DLD1 (cell line): ENCODE measurements around the gene HCFC1R1.
"Not testable (repeated sequence)": the region's sequence is repeated elsewhere in the genome, so short reads cannot be mapped to it uniquely, and the experiment has no call there.

Experiments
- in situ Hi-C: cut with HindIII; loops from 2 replicates; pipeline ENCODE4 v1.10.0; 2017; ENCODE audit warnings: low sequenced_read_pairs

The HCFC1R1 gene

DNA sequence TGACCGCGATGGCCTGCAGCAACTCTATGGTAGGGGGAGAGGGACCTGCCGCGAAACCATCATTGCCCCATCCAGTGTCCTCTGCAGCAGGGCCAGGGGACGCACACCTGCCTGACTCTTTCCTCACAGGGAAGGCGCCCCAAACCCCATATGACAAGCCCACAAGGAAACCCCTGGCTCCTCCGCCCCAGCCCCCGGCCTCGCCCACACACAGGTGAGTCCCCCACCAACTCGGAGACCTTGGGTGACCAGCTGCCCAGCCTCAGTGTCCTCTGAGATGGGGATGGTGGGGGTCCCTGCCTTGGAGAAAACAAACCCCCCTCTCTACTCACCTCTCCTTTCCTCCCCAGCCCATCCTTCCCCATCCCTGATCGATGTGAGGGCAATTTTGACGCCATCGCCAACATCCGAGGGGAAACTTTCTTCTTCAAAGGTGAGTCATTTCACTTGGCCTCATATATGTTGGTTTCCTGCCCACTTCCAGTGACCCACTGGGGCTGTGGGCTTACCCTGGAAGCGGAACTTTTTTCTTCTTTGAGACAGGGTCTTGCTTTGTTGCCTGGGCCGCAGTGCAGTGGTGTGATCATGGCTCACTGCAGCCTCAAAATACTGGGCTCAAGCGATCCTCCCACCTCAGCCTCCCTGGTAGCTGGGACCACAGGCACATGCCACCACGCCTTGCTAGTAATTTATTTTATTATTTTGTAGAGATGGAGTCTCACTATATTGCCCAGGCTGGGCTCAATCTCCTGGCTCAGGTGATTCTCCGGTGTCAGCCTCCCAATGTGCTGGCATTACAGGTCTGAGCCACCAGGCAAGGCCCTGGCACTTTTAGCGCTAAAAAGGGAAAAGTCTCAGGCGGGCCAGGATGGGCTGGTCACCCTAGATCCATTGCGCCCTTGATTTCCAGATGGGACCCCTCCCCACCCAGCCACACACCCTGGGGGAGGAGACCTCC, 33.7 kb upstream of the HCFC1R1 start:
- in situ Hi-C loops = no loop called here

DNA sequence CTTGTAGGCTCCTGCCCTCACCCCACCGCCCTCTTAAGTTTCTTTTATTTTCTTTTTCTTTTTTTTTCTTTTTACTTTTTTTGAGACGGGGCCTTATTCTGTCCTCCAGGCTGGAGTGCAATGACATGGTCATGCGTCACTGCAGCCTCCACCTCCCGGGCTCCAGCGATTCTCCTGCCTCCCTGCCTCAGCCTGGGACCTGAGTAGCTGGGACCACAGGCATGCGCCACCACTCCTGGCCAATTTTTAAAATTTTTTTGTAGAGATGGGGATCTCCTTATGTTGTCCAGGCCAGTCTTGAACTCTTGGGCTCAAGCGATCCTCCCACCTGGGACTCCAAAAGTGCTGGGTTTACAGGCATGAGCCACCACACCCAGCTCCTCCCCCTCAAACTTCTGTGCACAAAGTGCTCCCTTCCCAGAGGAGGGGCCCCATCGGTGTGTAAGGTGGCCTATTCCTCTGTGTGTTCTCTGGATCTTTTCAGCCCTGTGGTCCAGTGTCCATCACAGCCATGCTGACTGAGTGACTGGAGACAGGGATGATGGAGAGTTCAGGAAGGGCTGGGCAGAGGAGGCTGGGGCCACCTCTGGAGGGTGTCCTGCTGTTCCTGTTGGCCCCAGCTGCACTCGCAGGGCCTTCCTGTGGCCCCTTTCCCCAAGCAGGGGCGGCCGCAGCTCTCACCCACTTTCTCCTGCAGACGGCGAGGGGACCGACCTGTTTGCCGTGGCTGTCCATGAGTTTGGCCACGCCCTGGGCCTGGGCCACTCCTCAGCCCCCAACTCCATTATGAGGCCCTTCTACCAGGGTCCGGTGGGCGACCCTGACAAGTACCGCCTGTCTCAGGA, 32.8 kb upstream of the HCFC1R1 start:
- in situ Hi-C loops = no loop called here

DNA sequence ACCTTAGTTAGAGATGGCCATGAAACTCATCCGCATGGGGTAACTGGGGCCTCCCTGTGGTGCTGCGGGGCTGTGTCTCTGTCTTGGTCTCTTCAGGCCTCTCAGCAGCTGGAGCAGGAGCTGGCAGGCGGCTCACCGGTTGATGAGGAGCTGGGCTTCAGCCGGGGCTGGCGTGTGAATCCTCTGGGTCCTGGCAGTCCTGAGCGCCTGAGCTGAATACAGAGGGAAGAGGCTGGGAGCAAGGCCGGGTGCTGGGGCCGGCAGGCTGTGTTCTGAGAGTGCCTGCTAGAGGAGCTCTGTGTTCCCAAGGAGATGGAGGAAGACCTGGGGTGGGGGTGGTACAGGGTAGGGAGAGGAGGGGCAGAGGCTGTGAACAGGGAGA, 32.0 kb upstream of the HCFC1R1 start:
- in situ Hi-C loops = not testable (repeated sequence)

DNA sequence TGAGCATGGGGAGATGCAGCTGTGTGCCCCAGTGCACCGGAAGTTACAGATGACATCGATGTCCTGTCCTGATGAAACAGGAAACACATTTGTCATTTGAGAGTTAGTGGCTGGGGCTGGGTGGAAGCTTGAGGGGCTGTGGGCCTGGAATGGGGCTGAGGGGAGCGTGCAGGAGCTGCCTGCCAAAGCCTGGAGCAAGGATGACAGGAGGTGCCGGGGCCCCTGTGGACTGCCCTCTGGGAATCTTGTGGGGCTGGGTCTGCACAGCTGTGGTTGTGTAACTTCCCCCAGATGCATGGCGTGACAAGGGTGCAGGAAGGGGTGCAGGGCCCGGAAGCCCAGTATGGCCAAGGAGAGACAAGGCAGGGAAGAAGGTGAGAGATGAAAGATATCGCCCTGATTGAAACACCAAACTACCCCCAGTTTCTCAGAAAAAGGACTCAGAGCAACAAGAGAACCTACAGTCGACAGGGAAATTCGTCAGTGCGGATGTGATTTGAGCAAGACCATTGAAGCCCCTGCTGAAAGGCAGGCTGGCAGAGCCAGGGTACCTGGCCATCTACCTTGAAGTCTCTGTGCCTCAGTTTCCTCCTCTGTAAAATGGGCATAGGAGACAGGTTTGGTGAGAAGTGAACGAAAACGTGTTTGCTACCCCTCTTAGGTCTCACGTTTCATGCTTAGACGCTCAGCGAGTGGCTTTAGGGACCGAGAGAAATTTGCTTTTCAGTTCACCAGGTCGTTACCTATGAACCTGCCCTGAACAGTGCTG, 31.4 kb upstream of the HCFC1R1 start:
- in situ Hi-C loops = no loop called here

DNA sequence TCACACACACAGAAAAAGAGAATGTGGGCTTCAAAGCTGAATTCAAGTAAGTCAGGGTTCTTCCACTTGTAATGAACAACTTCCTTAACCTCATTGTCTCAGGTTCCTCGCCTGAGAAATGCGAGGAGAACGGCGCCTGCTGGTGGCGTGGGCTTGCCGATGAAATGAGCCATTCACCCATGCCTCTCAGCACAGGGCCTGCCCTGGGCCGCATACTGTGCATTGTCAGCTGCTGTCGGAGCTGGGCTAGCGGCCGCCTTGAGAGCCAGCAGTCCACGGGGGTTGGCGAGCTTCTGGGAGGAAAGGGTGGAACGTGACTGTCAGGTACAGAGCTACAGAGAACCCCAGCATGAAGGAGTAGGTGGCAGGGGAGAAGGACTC, 29.6 kb upstream of the HCFC1R1 start:
- in situ Hi-C loops = not testable (repeated sequence)

DNA sequence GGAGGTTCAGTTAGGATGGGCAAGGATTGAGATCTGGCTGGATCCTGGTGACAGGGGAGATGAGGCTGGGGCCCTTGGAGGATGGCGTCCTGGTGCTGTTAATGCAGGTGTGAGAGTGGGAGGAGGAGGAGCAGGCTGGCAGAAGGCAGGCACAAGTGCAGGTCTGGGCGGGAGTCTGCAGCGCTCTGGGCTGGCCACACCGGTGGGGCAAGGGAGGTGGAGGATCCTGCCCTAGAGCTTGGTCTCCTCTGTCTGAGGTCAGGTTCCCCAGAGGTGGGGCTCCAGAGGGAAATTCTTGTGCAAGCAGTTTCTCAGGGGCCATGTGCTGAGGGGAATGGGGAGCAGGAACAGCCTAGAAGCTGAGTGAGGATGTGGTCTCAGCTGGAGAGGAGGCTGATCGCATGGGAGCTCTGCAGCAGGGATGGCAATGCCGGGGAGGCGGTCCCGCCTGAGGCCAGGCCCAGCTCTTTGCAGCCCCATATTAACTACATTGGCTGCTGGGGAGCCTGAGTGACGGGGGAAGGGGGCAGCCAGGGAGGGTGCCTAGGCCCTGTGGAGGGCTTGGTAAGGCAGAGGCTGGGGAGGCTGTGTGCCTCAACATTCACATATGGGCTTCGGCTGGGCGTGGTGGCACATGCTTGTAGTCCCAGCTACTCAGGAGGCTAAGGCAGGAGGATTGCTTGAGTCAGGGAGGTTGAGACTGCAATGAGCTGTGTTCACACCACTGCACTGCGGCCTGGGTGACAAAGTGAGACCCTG, 29.0 kb upstream of the HCFC1R1 start:
- in situ Hi-C loops = not testable (repeated sequence)

DNA sequence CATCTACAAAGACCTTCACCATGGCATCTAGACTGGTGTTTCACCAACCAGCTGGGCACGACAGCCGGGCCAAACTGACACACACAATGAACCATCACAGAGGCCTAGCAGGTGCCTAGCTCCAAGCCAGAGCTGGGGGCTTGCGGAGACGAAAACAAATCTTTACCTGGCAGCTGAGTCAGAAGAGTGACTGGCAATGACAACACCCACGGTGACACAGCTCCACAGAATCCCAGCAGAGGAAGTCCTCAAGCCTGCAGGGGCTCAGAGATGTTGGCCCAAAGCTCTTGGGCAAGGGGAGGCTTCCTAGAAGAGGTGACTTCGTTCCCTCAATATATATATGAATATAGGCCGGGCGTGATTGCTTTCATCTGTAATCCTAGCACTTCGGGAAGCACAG, 27.8 kb upstream of the HCFC1R1 start:
- in situ Hi-C loops = no loop called here

DNA sequence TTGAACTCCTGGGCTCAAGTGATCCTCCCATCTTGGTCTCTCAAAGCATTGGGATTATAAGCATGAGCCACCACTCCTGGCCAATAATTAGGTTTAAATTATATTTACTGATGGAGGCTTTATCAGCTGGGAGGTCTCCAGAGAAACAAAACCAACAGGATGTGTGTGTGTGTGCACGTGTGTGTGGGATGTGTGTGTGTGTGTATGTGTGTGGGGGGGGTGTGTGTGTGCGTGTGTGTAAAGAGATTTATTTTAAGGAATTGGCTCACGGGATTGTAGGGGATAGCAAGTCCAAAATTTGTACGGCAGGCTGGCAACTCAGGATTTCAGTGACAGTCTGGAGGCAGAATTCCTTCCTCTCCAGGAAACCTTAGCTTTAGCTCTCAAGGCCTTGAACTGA, 27.3 kb upstream of the HCFC1R1 start:
- in situ Hi-C loops = no loop called here

DNA sequence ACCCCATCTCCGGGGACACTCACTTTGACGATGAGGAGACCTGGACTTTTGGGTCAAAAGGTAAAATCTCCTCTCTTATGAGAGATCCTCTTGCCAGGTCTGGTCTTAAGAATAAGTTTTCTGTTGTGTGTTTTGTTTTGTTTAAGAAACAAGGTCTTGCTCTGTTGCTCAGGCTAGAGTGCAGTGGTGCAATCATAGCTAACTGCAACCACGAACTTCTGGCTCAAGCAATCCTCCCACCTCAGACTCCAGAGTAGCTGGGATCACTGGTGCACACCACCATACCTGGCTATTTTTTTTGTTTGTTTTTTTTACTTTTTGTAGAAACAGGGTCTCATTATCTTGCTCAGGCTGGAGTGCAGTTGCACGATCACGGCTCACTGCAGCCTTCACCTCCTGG, 26.7 kb upstream of the HCFC1R1 start:
- in situ Hi-C loops = no loop called here

DNA sequence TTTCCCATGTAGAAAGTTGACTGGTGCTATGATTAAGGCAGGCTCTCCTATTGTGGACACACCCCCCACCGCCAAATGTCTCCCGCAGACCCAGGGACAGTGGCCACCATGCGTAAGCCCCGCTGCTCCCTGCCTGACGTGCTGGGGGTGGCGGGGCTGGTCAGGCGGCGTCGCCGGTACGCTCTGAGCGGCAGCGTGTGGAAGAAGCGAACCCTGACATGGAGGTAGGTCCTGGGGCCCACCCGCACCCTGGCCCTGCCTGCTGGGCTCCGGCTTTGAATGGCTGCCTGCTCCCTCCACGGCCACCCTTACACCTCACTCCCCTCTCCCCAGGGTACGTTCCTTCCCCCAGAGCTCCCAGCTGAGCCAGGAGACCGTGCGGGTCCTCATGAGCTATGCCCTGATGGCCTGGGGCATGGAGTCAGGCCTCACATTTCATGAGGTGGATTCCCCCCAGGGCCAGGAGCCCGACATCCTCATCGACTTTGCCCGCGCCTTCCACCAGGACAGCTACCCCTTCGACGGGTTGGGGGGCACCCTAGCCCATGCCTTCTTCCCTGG, 26.3 kb upstream of the HCFC1R1 start:
- in situ Hi-C loops = no loop called here

DNA sequence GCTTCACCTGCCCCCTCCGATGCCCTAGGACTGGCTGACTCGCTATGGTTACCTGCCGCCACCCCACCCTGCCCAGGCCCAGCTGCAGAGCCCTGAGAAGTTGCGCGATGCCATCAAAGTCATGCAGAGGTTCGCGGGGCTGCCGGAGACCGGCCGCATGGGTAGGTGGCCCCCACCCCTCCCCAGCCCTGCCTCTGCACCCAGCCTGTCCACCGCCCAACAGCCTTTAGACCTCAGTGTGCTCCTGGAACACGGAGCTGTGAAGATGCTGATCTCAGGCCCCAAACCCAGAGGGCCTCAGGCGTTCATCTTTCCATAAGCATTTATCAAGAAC, 23.6 kb upstream of the HCFC1R1 start:
- in situ Hi-C loops = no loop called here

DNA sequence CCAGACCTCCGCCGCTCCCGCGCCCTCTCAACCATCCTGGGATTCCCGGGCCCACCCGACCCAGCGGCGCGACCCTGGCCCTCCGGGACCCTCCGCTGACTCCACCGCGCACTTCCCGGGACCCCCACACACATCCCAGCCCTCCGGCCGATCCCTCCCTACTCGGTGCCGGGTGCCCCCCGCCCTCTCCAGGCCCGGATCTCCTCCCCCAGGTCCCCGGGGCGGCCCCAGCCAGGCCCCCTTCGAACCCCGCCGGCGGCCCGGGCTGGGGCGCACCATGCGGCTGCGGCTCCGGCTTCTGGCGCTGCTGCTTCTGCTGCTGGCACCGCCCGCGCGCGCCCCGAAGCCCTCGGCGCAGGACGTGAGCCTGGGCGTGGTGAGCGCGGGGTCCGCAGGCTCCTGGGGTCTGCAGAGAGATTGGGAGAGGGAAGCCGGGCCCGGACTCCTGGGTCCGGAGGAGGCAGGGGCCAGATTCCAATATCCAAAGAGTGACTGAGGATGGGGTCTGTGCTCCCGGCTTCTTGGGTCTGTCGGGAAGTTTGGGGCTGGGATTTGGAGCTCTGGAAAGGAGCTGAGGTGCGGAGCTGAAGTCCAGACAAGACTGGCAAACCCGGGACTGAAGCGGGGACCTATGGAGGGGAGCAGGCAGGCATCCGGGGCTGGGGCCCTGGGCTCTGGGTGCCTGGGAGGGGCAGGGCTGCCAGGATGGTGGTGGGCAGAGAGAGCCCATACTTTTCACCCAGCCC, 23.1 kb upstream of the HCFC1R1 start:
- in situ Hi-C loops = no loop called here

DNA sequence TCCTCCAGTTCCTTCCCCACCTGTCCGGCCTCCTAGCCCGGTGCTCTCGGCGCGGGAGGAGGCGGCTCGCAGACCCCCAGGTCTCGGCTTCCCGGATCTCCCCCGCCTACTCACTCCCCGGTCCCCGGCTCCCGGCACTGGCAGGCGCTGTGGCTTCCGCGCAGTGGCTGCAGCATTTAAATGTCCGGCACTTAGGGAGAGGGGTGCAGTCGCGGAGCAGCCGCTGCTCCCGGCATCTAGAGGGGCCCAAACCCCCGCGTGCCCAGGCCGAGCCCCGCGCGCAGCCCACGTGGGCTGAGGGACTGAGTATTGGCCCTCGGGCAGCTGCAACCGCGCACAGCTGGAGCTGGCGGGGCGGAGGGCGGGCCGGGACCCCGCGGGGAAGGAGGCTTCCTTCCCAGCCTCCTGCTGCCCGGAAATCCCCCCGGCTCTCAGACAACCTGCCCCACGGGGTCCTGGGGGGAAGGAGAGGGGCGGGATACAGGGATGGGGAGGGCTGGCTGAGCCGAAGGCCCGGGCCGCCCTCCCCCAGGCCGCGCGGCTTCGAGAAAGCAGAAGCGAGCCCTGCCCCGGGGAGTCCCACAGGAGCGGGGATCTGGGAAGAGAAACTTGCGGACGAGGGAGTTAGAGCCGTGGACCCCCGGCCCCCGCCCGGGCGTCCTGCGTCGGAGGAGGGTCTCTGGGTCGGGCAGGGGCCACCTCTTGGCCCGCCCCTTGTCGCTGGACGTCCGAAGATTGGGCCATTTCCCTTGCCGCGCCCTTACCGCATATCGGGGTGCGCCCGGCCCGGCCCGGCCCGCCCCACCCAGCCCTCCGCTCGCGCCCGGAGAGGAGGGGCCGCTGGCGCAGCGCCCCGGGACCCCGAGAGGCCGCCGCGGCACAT, 22.3 kb upstream of the HCFC1R1 start, which contains the start of gene MMP25:
Gene MMP25 (plus strand): TSS at position 804 of the 883 bp plus-strand sequence. CDS start 357 bp downstream, outside the sequence.
- in situ Hi-C loops = no loop called here

DNA sequence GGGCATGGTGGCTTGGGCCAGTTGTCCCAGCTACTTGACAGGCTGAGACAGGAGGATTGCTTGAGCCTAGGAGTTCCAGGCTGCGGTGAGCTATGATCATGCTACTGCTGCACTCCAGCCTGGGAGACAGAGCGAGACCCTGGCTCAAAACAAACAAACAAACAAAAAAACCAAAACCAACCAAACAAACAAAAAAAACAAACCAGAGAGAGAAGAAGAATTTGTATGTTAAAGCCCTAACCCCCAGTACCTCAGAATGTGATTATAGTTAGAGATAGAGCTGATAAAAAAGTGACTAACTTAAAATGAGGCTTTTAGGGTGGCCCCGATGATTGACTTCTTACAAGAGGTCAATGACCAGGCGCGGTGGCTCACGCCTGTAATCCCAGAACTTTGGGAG, 21.0 kb upstream of the HCFC1R1 start:
- in situ Hi-C loops = no loop called here

DNA sequence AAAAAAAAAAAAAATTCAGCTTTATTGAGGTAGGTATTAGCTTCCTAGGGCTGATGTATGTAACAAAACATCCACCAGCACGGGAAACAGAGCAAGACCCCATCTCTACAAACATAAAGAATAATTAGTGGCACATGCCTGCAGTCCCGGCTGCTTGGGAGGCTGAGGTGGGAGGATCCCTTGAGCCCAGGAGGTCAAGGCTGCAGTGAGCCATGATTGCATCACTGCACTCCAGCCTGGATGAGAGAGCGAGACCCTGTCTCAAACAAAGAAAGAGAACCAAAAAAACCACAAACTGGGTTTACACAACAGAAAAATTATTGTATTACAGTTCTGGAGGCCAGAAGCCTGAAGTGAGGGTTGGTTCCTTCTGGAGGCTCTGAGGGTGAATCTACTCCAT, 18.6 kb upstream of the HCFC1R1 start:
- in situ Hi-C loops = no loop called here

DNA sequence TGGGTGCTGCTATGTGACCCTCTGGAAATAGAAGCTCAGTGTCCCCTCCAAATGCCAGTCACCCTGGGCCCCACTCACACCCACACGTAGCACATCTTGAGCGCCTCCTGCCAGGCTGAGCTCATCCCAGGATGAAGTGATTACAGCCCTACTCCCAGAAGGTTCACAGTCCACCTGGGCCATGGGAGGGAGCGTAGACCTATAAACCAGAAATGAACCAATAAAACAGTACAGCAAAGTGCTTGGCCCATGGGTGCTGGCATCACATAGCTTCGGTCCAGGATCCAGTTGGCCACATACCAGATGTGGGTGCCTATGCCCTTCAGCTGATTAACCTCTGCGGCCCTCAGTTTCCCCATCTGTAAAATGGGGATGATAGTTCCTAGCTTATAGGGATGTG, 15.2 kb upstream of the HCFC1R1 start:
- in situ Hi-C loops = no loop called here

DNA sequence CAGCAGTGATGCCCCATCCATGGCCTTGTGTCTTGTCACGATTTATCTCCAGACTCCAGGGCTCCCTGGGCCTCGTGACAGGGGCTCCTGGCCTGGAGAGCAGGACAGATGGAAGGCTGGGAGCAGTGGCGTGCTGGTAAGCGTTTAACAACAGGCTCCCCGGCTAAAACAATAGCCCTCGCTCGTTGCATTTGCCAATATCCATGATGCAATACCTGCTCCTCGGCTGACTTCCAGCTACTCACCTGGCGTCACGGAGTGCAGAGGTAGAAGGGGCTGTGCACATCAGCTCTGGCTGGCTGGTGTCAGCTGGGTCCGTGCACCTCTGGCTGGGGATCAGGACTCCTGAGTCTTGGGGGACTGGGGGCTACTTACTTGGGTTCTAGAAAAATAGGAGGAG, 14.5 kb upstream of the HCFC1R1 start:
- in situ Hi-C loops = no loop called here

DNA sequence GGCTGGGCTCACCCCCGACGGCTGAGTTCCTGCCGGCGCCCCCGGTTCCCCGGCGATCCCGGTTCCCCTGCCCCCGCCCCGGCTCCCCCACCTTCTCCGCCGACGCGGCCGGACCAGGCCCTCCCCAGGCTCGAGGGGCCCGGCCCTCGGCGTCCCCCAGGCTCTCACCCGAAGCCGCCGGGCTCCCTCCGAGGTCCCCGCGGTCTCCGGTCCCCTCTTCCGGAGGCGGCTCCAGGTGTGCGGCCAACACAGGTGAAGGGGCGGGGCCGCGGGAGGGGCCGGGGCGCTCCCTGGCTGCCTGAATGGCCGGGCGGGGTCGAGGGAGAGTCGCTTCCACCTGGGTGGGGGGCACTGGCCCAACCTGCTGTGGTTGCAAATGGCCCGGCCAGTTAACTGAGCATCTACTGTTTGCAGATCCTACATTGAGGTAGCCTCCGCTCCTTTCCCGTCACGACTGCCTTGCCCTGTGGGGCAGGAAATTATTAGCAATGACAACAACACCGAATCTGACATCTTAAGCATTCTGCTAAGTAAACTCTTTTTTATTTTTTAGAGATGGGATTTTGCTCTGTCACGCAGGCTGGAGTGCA, 13.1 kb upstream of the HCFC1R1 start, which contains the start of gene BICDL2:
Gene BICDL2 (minus strand): TSS at position 219 of the 590 bp plus-strand sequence. CDS start 1,448 bp downstream, outside the sequence.
- in situ Hi-C loops = no loop called here
